Measurements from ENCODE around the gene AAK1.

- TF ChIP-seq, protein P1, sequence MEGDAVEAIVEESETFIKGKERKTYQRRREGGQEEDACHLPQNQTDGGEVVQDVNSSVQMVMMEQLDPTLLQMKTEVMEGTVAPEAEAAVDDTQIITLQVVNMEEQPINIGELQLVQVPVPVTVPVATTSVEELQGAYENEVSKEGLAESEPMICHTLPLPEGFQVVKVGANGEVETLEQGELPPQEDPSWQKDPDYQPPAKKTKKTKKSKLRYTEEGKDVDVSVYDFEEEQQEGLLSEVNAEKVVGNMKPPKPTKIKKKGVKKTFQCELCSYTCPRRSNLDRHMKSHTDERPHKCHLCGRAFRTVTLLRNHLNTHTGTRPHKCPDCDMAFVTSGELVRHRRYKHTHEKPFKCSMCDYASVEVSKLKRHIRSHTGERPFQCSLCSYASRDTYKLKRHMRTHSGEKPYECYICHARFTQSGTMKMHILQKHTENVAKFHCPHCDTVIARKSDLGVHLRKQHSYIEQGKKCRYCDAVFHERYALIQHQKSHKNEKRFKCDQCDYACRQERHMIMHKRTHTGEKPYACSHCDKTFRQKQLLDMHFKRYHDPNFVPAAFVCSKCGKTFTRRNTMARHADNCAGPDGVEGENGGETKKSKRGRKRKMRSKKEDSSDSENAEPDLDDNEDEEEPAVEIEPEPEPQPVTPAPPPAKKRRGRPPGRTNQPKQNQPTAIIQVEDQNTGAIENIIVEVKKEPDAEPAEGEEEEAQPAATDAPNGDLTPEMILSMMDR (conservative IDR thresholded peaks at IDR 0.05 in 1 of 2, IDR thresholded peaks at IDR 0.05 in 1 of 2; ENCODE audit: low read depth in 1 of 2, low read length in 2 of 2): no peak
- no peak for TF ChIP-seq EZH2 (IDR thresholded peaks at IDR 0.05; ENCODE audit: low read length, missing control alignments)
These were observed 187.4 kb downstream of the AAK1 start for GRCh38 chr2:69456154-69456553.

Data from fibroblast of lung (primary cell).